Heart right ventricle (tissue), 16 donors: ENCODE data around the gene SRRD. TPM values are rescaled to one million over a fixed set of nuclear protein-coding genes. Genes with fewer than 3 reads are reported as not detected.

Experiments
- ATAC-seq, 8 donors: fragments of 200-7000 bp; cut with Tn5 transposase; one replicate each; pipeline ENCODE4 v1.9.1; 2020; ENCODE audit warnings: mild to moderate bottlenecking in 8 of 8, moderate library complexity in 8 of 8, moderate number of reproducible peaks in 1 of 8
- DNase-seq, 2 donors: peaks; one replicate each; pipeline ENCODE4 v3.0.0-alpha.2; 2020
- H3K27ac ChIP-seq, 10 donors: fragments of 200-600 bp; sonication (generic) in 2 of 10; one replicate each; pipeline versions ENCODE4 v1.5.0 to v1.8.0; 2020 to 2022; ENCODE audit warnings: mild to moderate bottlenecking in 3 of 10
- H3K27me3 ChIP-seq, 7 donors: fragments of 200-600 bp; one replicate each; pipeline ENCODE4 v1.8.0; 2021 to 2022; ENCODE audit warnings: mild to moderate bottlenecking in 2 of 7
- H3K36me3 ChIP-seq, 9 donors: fragments of 200-600 bp; sonication (generic) in 1 of 9; one replicate each; pipeline versions ENCODE4 v1.5.0 to v1.8.0; 2020 to 2022; ENCODE audit warnings: mild to moderate bottlenecking in 2 of 9
- H3K4me1 ChIP-seq, 9 donors: fragments of 200-600 bp; sonication (generic) in 1 of 9; one replicate each; pipeline versions ENCODE4 v1.5.0 to v1.8.0; 2020 to 2022; ENCODE audit warnings: mild to moderate bottlenecking in 4 of 9
- H3K4me3 ChIP-seq, 10 donors: fragments of 200-600 bp; sonication (generic) in 2 of 10; one replicate each; pipeline versions ENCODE4 v1.5.0 to v1.8.0; 2020 to 2022; ENCODE audit warnings: mild to moderate bottlenecking in 7 of 10, moderate library complexity in 2 of 10
- H3K9me3 ChIP-seq, 11 donors: fragments of 200-600 bp in 10 of 11; sonication (generic) in 2 of 11; one replicate each; pipeline versions ENCODE4 v1.5.0 to v1.8.0; 2013 to 2022; ENCODE audit warnings: mild to moderate bottlenecking in 2 of 11, control low read depth in 1 of 11, moderate library complexity in 1 of 11
- WGBS, 2 donors: extraction: QIAGEN DNeasy Blood & Tissue Kit; methylation state at CpG; one replicate each; pipeline ENCODE4 v1.1.7; 2013; ENCODE audit warnings: inconsistent platforms in 1 of 2; 5-methylcytosine and 5-hydroxymethylcytosine counted together
- intact Hi-C, 10 donors: fragments of 100-400 bp; cut with DNase I; formaldehyde crosslinking; loops; one replicate each; pipeline versions ENCODE4 v1.11.1 to v1.14.2; 2022
- polyA plus RNA-seq, 2 donors: library from polyadenylated mRNA; stranded (reverse); fragments of 200-250 nt; gene quantifications; one replicate each; pipeline ENCODE4 v1.2.3, GENCODE V29; 2013
- total RNA-seq, 10 donors: library from RNA; stranded (reverse); fragmentation: NEBNext Ultra II Directional in 3 of 10; extraction: Animal tissue kit (Norgen Biotek cat#: 25700) in 3 of 10; gene quantifications; one replicate each; pipeline versions ENCODE4 v1.2.1 to v1.2.4, GENCODE V29; 2021 to 2023
- TF ChIP-seq, protein P1 (sequence below), 9 donors: fragments of 200-600 bp; sonication (generic) in 2 of 9; IDR thresholded peaks; one replicate each; pipeline versions ENCODE4 v1.5.0 to v1.8.0; 2021 to 2022; ENCODE audit warnings: antibody characterized with exemption in 9 of 9, mild to moderate bottlenecking in 5 of 9, moderate library complexity in 1 of 9
- donor health status: Arrhythmogenic right ventricular cardiomyopathy.
- donor health status: ischemic (EF 13 %, LVEDD 7.1; RV severe dilation, severe dysfunction).
- donor health status: healthy with polysubstance abuse.
- donor health status: DM: no; HTN: yes; CAD: no.
- donor health status: DM: no; HTN: no; CAD: no.
- donor health status: ischemic (EF 25% LVEDD 6.9; RV normal size, moderate dysfunction).
- donor health status: ischemic (EF 25% LVEDD 5.7; RV mildly dilated, moderate dysfunction).
- donor health status: healthy.
- donor health status: DM: yes; HTN: yes; CAD: no.
- donor health status: Ischemic cardiomyopathy.
- donor health status: ischemic (EF 35%, LVEDD 5.7; RV mildly dilated, moderate dysfunction).
- donor health status: nonischemic (EF 11% LVEDD 7.7; RV severe dilation, severe dysfunction).
- donor health status: DM: yes; HTN: yes; CAD: no.
- donor health status: PGD.
- donor health status: ischemic (EF 29% LVEDD 5.4; RV normal size, mild dysfunction).
- donor health status: nonischemic (EF 23%, LVEDD 6.1; RV moderate dilation, normal function).

SRRD gene
- total and polyA plus RNA-seq, 12 donors = 11.9 to 26.3 (median 20.7) TPM

DNA sequence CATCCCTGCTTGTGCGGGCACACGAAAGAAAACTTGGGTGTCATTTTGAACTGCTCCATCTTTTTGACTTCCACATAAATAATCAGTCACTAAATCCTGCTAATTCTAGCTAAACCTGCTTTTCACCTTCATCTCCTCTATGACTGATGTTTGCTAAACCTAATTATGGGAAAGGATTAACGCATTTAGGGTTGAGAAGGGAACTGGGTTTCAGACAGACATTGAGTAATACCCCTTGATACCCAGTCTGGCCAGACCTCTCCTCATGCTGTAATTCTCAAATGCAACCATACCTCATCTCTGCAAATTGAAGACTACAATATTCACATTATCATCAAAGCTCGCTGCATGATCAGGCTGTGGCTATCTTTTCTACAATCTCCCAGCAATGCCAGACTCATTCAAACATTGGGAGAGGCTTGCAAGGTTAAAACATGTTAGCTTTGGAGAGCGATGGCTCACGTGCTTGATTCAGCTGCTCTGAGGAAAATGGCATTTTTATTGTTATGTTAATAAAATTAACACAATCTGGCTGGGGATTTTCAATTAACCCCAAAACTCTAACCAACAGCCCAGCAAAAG lies 2.5 kb upstream of the SRRD start:
- intact Hi-C loops = loop anchor here in 2 of 10 donors (5.0 to 10.0 kb wide), 2 partner anchors 111 to 174 kb away; partner anchors contain the start of genes MIAT (in 1 of the 2) and TPST2 (in 1 of the 2)
- TF ChIP-seq, protein P1, sequence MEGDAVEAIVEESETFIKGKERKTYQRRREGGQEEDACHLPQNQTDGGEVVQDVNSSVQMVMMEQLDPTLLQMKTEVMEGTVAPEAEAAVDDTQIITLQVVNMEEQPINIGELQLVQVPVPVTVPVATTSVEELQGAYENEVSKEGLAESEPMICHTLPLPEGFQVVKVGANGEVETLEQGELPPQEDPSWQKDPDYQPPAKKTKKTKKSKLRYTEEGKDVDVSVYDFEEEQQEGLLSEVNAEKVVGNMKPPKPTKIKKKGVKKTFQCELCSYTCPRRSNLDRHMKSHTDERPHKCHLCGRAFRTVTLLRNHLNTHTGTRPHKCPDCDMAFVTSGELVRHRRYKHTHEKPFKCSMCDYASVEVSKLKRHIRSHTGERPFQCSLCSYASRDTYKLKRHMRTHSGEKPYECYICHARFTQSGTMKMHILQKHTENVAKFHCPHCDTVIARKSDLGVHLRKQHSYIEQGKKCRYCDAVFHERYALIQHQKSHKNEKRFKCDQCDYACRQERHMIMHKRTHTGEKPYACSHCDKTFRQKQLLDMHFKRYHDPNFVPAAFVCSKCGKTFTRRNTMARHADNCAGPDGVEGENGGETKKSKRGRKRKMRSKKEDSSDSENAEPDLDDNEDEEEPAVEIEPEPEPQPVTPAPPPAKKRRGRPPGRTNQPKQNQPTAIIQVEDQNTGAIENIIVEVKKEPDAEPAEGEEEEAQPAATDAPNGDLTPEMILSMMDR (IDR thresholded peaks at IDR 0.05) = no peak
- H3K36me3 ChIP-seq = peaks cover 0 to 48% (median 14%) of the 10 kb centered on the region in 9 donors
- no peak overlapping the region for H3K27ac ChIP-seq
- H3K4me3 ChIP-seq = no peak overlapping the region
- no peak for ATAC-seq
- H3K27me3 ChIP-seq = no peaks in the 10 kb centered on the region
- no peak for DNase-seq
- 76 to 79% methylated on average over 6 of the region's 6 CpGs for WGBS, 2 donors
- H3K4me1 ChIP-seq = peaks cover 0 to 68% (median 60%) of the 10 kb centered on the region in 9 donors
- no peaks in the 10 kb centered on the region for H3K9me3 ChIP-seq

DNA sequence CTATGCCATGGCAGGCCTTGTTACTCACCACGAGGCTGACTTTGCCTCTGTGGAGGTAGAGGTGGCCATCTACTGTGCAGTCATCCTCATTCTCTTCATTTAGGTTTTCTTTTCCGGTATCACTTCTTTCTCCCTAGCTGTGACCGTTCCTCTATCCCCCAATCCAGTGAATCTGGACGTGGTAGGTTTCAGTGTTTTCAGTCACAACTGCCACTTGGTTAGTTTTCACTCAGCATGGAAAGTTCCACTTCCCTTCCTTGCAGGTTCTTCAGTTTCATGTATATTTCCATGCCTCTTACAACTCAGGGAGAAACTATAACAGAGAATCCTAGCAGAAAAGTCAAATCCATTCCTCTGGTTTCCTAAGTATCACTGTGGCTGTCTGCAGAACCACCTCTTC lies 2.0 kb upstream of the SRRD start:
- Histone ChIP-seq H3K4me3 (no peak overlapping the region), H3K27me3 (no peaks in the 10 kb centered on the region)

DNA sequence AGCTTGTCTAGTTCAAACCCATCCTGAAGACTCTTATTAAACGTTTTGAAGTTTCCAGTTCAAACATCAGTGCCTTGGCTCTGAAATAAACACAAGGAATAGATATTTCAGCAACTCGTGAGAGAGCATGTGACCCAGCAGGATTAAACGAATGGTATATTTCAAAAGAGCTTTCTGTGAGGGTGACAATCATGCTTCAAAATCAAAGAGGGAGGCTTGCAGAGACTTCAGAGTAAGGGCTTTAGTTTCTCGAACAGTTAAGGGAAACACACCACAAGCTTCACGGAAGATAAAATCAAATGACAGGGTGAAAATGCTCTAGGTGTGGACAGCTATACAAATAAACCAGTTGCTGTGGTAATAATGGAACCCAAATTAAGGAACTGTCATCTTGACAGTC lies 1.5 kb upstream of the SRRD start:
- 46 to 49% methylated on average over 5 of the region's 5 CpGs for WGBS, 2 donors
- Histone ChIP-seq H3K4me1 (peaks cover 0 to 68% (median 60%) of the 10 kb centered on the region in 9 donors), H3K36me3 (peaks cover 0 to 48% (median 15%) of the 10 kb centered on the region in 9 donors), H3K27ac (no peak overlapping the region), H3K4me3 (peak overlapping the region in 3 of 10 donors; percentile 70 to 100 (median 99)), H3K9me3 (no peaks in the 10 kb centered on the region), H3K27me3 (no peaks in the 10 kb centered on the region)
- intact Hi-C loops = loop anchor here in 2 of 10 donors (5.0 to 10.0 kb wide), 2 partner anchors 110 to 173 kb away; partner anchors contain the start of genes MIAT (in 1 of the 2) and TPST2 (in 1 of the 2)
- no peak for ATAC-seq
- DNase-seq = no peak
- TF ChIP-seq, protein P1 (IDR thresholded peaks at IDR 0.05) = no peak

More for the DNA sequence above, 2.0 kb upstream of the SRRD start:
- no peak for DNase-seq
- H3K27ac ChIP-seq = no peak overlapping the region
- H3K36me3 ChIP-seq = peaks cover 0 to 48% (median 14%) of the 10 kb centered on the region in 9 donors
- no peaks in the 10 kb centered on the region for H3K9me3 ChIP-seq
- no peak for ATAC-seq
- TF ChIP-seq, protein P1 (IDR thresholded peaks at IDR 0.05) = no peak
- 73 to 80% methylated on average over 4 of the region's 4 CpGs for WGBS, 2 donors
- peaks cover 0 to 68% (median 60%) of the 10 kb centered on the region in 9 donors for H3K4me1 ChIP-seq
- intact Hi-C loops = loop anchor here in 2 of 10 donors (5.0 to 10.0 kb wide), 2 partner anchors 111 to 173 kb away; partner anchors contain the start of genes MIAT (in 1 of the 2) and TPST2 (in 1 of the 2)

DNA sequence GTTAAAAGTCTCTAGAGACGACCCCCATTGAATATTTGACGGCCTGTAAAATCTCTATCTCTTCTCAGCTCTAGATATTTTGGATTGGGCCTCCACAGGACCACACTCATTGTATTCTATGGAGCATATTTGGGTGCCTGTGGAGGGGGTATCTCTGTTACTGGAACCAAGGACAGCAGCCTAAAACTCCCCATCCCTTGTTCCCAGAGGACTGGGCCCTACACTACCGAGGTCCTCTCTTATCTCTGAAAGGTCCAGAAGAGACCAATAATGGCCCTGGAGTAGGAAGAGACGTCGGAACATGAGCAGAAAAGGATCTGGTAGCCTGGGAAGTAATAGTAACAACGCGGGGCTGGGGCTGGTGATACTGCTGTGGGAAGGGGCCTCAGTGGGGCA lies 636 bp upstream of the SRRD start:
- H3K9me3 ChIP-seq = no peaks in the 10 kb centered on the region
- H3K36me3 ChIP-seq = peaks cover 0 to 48% (median 10%) of the 10 kb centered on the region in 9 donors
- peak in 4 of 8 donors; percentile 5 to 32 (median 24) for ATAC-seq
- H3K4me1 ChIP-seq = peaks cover 0 to 68% (median 60%) of the 10 kb centered on the region in 9 donors
- H3K27ac ChIP-seq = peak overlapping the region; percentile 6 to 97 (median 95)
- TF ChIP-seq, protein P1 (IDR thresholded peaks at IDR 0.05) = no peak
- peak overlapping the region; percentile 70 to 100 (median 97) for H3K4me3 ChIP-seq
- no peaks in the 10 kb centered on the region for H3K27me3 ChIP-seq
- no peak for DNase-seq
- 6 to 8% methylated on average over 7 of the region's 7 CpGs for WGBS, 2 donors
- intact Hi-C loops = loop anchor here in 2 of 10 donors (5.0 to 10.0 kb wide), 2 partner anchors 109 to 172 kb away; partner anchors contain the start of genes MIAT (in 1 of the 2) and TPST2 (in 1 of the 2)
